SH-SY5Y (cell line): Measurements from ENCODE around the gene DNALI1.

Source experiments
- GATA2 ChIP-seq: IDR thresholded peaks from 2 replicates; pipeline ENCODE4 v1.6.1; 2011; ENCODE audit warnings: mild to moderate bottlenecking, low read depth, low read length
- GATA3 ChIP-seq: IDR thresholded peaks from 2 replicates; pipeline ENCODE4 v1.6.1; 2011; ENCODE audit warnings: low read depth, mild to moderate bottlenecking, low read length, moderate library complexity

DNA sequence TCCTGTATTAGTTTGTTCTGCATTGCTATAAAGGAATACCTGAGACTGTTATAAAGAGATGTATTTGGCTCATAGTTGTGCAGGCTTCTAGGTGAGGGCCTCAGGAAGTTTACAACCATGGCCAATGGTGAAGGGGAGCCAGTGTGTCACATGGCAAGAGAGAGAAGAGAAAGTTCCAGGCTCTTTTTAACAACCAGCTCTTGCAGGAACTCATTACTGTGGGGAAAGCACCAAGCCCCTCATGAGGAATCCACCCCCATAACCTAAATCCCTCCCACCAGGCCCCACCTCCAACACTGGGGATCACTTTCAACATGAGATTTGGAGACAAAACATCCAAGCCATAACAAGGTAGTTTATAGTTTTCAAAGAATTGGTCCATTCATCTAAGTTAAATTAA lies 37.1 kb upstream of the DNALI1 start:
- TF ChIP-seq GATA2: no peak
- no peak for TF ChIP-seq GATA3
